NCI-H187 treated with DMSO at 0.1 percent for 48 hours (cell line): Measurements from ENCODE around the gene RSL24D1.
"Not testable (repeated sequence)": the region's sequence is repeated elsewhere in the genome, so short reads cannot be mapped to it uniquely, and the experiment has no call there.

Experiments used
- DNase-seq: peaks from one replicate; lab custom pipeline; 2025; lab: John Stamatoyannopoulos, UW

RSL24D1 gene

DNA sequence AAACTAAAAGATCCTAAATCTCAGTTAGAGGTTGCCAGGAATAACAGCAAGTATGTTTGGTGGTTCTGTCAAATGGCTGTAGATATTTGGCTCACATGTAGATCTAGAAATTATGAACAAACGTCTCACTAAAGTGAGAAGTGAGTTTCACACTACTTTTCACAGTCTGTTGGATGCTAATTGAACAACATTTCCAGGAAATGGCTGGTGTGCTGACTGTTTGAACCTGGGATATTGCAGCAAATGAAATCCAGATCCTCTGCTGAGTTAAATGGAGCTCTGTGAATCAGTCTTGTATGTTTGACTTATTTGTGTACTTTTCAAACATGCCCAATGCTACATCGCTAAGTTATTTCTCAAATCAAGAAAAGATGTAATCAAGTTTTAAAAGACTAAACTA lies 21.3 kb upstream of the RSL24D1 start:
- DNase-seq: no peak

DNA sequence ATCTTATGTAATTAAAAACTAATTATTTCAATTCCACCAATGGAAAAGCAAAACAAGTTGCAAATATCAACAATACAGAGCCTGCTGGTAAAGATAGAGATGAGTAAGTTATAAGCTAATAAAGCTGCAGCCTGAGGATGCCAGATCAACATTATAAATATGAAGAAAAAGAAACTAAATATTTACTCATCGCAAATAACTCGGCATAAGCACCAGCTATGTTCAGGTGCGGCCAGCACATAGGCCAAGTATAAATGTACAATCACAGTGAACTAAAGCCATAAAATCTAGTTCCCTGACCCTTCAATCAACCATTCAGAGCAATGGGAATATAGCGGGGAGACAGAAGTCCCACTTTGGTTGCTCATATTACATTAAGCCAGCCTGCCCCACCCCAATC lies 7.7 kb upstream of the RSL24D1 start:
- no peak for DNase-seq

GRCh38 chr15:55202206-55202605 lies 5.5 kb upstream of the RSL24D1 start:
- no peak for DNase-seq

- no peak for DNase-seq
These were observed 2.0 kb upstream of the RSL24D1 start for GRCh38 chr15:55198706-55199105.

DNA sequence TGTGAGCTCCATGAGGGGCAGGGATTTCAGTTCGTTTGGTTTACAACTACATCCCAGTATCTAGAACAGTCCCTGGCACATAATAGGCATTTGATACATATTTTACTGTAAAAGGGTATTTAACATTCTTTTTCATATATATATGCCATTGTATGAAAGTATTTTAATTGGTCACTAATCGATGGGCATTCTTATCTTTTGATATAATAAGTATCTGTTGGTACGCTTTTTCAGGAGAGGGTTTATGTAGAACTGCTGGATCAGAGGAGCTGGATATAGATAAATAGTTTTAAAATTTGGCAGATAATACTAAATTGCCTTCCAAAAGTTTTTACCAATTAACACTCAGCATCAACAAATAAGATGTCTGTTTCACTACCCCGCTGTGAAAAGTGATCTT lies 978 bp upstream of the RSL24D1 start:
- no peak for DNase-seq

DNA sequence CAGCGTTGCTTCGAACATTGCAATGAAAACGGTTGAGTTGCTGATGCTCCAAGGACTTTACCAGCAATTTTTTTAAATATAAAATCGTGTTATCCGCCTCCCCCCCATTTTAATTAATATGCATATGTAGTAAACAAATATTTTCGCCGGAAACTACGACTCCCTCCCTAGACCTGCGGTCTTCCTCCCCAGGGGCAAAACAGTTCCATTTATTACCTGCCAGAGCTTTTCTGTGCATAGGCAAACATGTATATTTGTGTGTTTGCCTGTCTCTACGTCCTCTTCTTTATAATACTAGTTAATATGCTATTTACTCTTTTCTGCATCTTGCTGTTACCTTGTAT lies 593 bp upstream of the RSL24D1 start:
- no peak for DNase-seq

DNA sequence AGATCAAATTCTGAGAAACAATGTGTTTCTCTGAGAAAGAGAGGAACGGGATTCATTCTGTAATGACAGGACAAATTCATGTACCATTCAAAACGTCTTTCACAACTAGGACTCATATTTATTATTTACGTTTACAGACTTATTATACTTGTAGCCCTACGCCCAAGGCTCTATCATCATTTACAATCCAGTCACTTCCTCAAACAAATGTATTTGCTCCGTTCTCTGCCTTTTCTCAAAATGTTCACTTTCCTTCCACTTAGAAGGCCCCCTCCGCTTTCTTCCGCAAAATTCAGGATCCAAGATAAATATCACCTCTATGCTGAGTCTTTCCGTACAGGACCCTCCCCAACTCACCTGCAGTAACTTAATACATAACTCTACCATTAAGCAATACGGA lies 745 bp downstream of the RSL24D1 start:
- no peak for DNase-seq

DNA sequence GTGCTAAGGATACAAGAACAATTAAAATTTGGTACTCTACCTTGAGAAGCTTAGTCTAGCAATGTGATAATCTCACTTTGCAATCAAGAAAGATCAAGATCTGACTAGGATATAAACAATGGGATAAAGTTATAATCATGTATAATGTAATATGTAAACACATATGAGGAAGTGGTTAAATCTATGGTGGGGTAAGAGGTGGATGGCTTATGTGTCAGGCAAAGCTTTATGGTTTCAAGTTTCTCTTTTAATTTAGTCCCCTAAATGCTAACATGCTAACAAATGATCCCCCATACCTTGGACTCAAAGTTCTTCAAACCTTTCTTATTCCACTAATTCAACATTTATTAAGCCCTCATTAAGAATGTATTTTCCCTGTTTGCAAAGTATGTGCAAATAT lies 2.5 kb downstream of the RSL24D1 start:
- DNase-seq: no peak

- no peak for DNase-seq
These were observed 10.4 kb downstream of the RSL24D1 start for GRCh38 chr15:55186331-55186730.

DNA sequence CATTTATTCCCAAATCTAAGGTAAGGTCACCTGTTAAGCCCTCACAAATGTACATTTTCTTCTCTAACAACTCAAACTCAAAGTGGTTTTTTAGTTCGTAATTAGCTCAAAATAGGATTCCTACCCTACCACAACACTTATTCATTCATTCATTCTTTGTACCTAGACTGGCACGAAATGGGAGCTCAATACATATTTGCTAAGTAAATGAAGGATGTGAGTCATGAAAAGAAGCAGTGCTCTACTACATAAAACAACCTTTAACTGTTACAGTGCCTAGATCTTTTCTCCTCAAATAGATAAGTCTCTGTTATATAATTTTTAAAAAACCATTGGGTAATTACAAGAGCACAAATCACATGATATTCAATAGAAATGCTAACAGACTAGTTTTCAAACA lies 13.1 kb downstream of the RSL24D1 start:
- no peak for DNase-seq

- no peak for DNase-seq
These were observed 17.6 kb downstream of the RSL24D1 start for GRCh38 chr15:55179141-55179540.

DNA sequence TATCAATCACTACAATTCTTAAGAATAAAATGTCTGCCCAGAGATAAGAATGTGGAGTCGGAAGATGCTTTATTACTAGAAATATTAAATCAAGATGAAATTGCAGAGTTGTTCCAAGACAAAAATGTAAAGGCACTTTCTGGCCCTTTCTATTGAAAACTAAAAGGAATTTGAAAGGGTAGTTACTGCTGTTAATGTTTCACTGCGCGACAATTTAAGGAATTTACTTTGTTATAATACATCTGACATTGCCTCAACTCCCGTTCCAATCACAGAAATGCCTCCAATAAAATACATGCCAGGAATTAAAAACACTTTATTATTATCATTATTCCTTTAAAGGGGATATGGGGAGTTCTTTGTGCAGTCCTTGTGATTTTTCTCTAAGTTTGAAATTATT lies 26.4 kb downstream of the RSL24D1 start:
- no peak for DNase-seq

GRCh38 chr15:55168350-55168974 lies 28.3 kb downstream of the RSL24D1 start:
- no peak for DNase-seq

GRCh38 chr15:55164284-55164683 lies 32.5 kb downstream of the RSL24D1 start:
- DNase-seq: no peak

GRCh38 chr15:55151631-55152030 lies 45.1 kb downstream of the RSL24D1 start:
- DNase-seq: peak; percentile 5

DNA sequence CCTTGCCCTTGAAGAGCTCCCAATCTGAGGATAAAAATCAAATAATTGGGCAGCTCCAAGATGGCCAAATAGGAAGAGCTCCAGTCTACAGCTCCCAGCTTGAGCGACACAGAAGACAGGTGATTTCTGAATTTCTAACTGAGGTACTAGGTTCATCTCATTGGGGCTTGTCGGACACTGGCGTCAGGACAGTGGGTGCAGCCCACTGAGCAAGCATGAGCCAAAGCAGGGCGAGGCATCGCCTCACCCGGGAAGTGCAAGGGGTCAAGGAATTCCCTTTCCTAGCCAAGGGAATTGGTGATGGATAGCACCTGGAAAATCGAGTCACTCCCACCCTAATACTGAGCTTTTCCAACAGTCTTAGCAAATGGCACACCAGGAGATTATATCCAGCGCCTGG lies 53.6 kb downstream of the RSL24D1 start:
- DNase-seq: not testable (repeated sequence)

DNA sequence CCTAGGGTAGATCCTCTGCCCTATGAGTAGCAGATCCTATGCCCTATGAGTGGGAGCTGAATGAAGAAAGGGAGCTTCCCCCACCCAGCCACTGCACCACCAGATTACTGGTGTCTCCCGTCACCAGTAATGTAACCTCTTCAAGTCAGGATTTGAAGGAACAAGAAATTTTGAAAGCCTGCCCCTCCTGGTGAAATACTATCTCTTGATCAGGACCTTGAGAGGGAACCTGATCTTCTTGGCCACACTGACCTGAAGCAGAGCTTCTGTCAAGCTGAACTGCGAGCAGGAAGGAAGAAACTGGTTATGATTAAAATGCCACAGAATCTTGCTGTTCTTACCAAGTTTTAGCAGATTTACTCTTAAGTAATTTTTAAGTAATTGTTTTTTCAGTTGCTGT lies 62.8 kb downstream of the RSL24D1 start:
- no peak for DNase-seq

DNA sequence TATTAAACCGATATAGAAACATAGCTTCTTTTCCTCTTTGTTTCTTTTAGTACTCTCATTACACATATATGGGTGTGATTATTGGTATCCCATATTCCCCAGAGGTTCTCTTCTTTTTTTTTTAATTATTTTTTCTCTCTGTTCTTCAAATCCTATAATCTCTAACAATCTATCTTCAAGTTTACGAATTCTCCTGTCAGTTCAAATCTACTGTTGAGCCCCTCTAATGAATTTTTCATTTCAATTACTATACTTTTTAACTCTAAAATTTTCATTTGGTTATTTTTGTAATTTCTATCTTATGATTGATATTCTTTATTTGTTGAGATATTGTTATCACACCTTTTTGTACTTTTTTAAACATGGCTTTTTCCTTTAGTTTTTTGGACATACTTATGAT lies 64.1 kb downstream of the RSL24D1 start:
- DNase-seq: no peak
